Measurements from ENCODE around the gene COL11A2.

The COL11A2 gene

DNA sequence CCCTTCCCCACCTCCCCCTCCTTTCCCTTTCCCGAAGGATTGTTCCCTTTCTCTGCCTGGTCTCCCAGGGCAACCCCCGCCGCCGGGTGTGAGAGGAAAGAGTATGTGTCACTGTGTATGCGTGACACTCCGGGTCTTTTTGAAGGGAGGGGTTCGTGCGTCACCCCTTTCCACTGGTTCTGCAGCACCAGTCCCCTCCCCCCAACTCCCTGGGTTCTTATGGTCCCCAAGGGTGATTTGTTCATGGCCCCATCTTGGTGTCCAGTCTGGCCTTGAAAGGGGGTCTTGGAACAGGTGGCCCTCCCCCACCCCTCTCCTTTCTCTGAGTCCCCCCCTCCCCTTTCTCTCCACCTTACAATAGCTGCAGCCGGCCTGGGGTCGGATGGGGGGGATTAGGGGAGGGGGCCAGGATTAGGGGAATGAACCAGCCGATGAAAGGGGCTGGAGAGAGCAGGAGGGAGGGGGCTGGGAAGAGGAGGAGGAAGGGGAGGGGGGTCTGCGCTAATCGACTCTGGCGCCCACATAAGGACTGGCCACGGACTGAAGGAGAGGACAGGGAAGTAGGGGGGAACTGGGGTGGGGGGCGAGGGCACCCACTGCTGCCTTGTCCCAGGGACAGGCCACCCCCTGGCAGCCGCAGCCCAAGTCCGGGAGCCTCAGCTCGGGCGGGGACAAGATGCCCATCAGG lies 14.7 kb upstream of the COL11A2 start:
- no peak for DNase-seq (ENCODE audit: low spot score)

DNA sequence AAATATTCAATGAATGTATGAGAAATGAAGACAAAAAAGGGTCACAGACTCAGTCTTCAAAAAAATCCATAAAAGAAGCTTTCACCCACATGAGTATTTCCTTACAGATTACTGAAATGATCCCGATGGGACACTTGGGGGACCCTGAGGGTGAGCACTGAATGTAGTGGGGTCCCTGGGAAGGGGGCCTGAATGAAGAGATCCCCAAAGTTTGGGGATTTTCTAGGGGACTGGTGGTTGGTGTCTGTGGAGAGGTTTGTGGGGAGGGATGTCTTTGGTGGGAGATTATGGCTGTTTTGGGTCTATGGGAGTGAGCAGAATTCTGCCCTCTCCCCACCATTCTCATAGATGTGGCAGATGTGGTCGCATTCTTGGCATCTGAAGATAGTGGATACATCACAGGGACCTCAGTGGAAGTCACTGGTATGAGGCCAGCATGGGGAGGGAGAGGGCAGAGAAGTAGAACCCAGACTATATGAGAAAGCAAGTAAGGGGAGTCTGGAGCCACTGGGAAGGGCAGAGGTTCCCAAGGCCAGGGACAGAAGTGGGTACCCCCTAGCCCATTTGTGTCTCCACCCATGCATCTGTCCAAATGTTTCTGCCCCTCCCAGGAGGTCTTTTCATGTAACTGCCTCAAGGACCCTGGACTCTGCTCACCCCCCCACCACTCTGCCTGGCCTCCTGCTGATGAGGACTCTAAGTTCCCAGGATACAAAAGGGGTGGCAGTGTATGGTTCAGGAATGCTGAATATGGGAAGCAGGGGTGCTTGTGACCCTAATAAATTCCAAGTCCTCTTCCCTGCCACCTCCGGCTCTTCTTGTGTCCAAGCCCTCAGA lies 14.0 kb upstream of the COL11A2 start:
- DNase-seq (ENCODE audit: low spot score) = no peak

DNA sequence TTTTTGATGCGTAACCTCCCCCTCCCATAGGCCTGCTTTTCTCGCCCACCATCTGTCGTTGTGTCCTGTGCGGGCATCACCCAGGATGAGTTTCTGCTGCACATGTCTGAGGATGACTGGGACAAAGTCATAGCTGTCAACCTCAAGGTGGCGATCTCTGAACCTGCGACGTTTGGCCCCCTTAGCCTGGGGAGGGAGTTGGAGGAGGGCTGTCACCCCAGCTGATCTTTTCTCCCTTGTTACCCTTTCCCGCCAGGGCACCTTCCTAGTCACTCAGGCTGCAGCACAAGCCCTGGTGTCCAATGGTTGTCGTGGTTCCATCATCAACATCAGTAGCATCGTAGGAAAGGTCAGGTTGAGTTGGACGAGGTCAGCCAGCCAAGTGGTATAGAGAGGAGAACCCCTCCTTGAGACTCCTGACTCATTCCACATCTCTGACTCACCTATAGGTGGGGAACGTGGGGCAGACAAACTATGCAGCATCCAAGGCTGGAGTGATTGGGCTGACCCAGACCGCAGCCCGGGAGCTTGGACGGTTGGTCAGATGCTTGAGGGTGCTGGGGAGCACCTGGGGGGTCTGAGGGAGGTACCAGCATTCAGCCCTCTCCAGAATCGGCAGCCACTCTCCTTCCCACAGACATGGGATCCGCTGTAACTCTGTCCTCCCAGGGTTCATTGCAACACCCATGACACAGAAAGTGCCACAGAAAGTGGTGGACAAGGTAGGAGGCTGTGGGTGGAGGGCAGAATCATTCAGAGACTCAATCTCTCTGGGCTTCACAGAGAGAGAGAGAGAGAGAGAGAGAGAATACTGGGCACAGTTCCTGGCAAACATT lies 13.1 kb upstream of the COL11A2 start:
- no peak for DNase-seq (ENCODE audit: low spot score)

DNA sequence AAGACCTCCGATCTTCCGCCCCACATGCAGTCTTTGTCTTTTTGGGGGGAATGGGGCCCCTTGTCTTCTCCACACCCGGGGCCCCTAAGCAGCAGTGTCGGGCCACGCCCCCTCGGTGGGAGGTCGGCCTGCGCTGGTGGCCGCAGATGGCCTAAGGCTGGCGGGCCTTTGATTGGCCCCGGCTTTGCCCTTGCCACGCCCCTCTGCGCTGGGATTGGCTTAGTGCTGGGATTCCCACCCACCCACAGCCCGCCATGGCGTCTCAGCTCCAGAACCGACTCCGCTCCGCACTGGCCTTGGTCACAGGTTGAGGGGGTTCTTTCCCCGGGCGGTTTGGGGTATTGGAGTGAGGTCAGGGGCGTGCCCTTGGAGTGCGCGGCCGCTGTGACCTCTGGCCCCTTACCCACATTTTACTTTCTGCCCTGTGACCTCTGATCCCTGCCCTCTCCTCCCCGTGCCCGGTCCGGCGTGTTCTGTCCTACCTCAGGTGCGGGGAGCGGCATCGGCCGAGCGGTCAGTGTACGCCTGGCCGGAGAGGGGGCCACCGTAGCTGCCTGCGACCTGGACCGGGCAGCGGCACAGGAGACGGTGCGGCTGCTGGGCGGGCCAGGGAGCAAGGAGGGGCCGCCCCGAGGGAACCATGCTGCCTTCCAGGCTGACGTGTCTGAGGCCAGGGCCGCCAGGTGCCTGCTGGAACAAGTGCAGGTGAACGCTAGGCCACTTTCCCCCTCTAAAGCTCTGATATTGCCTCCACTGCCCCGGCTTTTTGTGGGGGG lies 12.3 kb upstream of the COL11A2 start, which contains the start of gene HSD17B8:
Gene HSD17B8 (plus strand): TSS at position 241 of the 776 bp plus-strand sequence. CDS start 14 bp downstream, at position 255.
- DNase-seq (ENCODE audit: low spot score) = peak; percentile 89

DNA sequence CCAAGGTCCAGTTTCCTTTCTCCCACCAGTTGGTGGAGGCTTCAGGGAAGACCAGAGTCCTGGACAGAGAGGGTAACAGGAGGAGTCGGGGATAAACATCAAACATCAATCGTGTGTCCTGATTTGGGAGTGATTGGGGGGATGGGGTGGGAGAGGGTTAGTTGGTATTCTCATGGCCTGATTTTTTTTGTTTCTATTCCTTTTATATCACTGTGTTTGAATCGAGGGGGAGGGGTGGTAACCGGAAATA lies 11.8 kb upstream of the COL11A2 start:
- DNase-seq (ENCODE audit: low spot score) = no peak

DNA sequence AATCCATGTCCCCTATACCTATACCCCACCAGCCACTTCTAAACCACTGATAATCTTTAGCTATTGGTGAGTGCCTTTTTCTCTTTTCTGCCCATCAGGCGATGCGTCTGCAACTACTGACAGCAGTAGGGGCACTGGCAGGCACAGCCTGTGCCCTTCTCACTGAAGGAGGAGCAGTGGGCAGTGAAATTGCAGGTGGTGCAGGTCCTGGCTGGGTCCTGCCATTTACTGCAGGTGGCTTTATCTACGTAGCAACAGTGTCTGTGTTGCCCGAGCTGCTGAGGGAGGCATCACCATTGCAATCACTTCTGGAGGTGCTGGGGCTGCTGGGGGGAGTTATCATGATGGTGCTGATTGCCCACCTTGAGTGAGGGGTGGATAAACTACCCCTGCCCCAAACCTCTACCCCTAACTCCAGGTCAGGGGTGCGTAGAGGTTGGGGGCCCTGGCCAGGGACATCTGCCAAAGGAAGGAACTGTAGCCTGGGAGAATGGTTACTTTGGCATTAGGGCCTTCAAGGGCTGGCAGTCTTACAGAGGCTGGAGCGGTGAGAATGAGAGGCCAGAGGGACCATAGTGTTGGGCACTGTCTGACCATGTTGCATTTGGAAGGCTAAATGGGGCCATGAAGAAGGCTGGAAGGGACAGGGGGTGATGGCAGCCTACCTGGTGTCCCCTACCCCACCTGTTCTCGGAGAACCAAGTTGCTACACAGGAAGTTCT lies 11.3 kb upstream of the COL11A2 start:
- no peak for DNase-seq (ENCODE audit: low spot score)

DNA sequence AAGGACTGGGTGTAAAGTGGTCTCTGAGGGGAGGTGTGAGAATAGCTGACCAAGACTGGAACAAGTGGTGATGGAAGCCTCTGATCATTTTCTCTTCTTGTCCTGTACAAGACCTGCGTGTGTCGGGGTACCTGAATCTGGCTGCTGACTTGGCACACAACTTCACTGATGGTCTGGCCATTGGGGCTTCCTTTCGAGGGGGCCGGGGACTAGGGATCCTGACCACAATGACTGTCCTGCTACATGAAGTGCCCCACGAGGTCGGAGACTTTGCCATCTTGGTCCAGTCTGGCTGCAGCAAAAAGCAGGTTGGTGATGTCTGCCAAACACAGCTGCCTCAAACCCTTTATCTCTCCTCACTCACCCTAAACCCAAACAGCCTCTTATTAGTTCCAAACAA lies 10.5 kb upstream of the COL11A2 start:
- DNase-seq (ENCODE audit: low spot score) = no peak

DNA sequence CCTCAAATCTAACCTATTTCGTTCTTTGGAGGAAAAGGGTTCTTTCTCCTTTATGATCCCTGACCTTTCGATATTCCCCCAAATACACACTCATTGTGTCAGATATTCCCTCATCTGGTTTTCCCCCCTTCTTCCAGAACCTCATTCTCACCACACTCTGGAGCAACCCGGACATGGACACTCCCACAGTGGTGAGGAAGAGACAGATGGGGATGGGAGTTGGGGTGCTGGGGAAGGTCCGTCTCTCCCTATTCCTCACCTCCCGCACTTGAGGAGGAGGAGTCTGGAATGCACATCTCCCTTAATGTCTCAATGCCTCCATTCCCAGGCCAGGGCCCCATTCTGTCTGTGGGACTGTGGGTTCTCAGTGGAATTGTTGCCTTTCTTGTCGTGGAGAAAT lies 9.7 kb upstream of the COL11A2 start:
- no peak for DNase-seq (ENCODE audit: low spot score)

DNA sequence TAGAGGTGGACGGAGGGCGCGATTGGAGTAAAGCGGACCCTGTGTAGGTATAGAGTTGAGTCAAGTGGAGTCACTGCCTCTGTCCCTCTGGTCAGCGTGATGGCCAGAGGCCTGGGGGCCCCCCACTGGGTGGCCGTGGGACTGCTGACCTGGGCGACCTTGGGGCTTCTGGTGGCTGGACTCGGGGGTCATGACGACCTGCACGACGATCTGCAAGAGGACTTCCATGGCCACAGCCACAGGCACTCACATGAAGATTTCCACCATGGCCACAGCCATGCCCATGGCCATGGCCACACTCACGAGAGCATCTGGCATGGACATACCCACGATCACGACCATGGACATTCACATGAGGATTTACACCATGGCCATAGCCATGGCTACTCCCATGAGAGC lies 8.9 kb upstream of the COL11A2 start:
- DNase-seq (ENCODE audit: low spot score) = no peak

DNA sequence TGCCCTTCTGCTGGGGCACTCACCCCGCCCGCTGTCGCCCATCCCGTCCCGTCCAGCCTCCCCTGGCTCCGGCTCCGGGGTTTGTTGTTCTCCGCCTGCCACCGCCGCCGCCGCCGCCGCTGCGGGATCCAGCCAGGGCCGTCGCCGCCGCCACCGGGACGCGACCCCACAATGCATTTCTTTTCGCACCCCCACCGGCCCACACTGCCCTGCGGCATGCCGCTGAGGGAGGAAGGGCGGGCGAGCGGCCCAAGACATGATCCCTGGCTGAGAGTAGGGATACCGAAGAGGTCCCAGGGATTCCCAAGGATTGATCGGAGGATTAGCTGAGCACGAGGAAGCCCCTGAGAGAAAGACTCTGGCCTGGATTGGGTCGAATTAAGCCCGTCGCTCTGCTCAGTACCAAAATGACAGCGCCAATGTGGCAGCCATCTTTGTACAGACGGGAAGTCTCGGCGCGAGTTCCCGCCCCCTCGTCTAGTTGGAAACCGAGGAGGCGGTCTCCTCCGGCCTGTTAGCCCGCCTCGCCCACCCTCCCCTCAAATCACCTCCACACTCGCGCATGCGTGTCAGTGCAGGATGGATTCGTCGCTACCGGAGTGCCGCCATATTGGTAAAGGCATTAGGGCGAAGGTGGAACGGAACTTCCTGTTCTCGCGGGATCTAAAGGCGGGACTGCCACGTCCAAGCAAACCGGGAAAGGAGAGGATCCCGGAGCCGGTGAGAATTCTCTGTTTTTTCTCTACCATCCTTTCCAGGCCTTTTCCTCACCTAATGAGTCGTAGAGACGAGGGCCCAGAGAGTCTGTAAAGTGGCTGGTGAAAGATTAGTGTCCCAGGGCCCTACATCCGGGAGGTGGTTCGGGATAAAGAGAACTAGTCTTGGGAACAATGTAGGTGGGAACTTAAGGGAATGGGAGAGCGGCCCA lies 8.2 kb upstream of the COL11A2 start, which contains the start of the genes RXRB and SLC39A7:
Gene RXRB (minus strand): TSS at position 447 of the 928 bp plus-strand sequence. CDS start 189 bp downstream, at position 258.
Gene SLC39A7 (plus strand): TSS at position 649 of the 928 bp plus-strand sequence. CDS start 379 bp downstream, outside the sequence.
- DNase-seq (ENCODE audit: low spot score) = peak; percentile 99

DNA sequence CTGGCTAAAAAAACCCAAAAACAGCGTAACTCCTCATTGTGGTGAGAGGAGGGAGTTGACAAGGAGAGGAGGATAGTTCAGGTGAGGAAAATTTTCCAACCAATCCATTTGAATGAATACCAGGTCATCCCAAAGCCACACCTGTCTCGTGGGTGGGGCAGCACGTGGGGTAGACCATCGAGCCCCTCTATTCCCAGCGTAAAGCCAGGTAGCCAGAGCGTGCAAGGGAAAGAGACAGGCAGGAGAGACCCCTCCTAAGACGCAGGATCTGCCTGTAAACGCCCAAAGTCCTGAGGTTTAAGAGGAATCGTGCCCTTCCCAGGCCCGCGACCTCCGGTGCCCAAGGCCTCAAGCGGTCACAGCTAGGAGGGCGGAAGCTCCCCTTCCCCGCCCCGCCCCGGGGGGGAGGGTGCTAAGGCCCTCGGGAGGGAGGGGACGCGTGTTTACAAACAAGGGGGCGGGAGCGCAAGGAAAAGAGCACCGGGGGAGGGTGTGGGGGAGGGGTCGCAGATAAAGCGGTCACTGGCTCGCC lies 7.5 kb upstream of the COL11A2 start:
- DNase-seq (ENCODE audit: low spot score) = peak; percentile 85

DNA sequence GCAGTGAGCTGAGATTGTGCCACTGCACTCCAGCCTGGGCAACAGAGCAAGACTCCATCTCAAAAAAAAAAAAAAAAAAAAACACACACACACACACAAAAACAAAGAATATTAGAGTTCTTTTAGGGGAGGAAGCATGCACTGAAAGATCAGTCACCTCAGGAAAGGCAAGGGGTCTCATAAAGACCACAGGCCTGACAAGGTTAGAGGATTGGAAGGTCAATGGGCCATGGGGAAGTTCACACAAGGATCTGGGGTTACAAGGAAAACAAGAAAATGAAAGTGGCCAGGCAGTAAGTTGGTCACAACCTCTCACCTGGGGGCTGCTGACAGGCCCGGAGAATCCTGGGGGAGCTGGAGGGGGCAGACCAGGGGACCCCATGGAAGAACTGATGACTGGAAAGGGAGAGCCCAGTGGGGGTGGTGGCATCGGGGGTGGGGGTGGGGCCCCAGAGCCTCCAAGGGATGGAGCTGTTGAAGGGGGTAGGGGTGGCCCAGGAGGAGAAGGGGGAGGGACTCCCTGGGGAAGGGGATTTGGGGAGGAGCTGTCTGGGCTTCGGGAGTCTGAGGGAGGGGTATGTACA lies 6.7 kb upstream of the COL11A2 start:
- no peak for DNase-seq (ENCODE audit: low spot score)

DNA sequence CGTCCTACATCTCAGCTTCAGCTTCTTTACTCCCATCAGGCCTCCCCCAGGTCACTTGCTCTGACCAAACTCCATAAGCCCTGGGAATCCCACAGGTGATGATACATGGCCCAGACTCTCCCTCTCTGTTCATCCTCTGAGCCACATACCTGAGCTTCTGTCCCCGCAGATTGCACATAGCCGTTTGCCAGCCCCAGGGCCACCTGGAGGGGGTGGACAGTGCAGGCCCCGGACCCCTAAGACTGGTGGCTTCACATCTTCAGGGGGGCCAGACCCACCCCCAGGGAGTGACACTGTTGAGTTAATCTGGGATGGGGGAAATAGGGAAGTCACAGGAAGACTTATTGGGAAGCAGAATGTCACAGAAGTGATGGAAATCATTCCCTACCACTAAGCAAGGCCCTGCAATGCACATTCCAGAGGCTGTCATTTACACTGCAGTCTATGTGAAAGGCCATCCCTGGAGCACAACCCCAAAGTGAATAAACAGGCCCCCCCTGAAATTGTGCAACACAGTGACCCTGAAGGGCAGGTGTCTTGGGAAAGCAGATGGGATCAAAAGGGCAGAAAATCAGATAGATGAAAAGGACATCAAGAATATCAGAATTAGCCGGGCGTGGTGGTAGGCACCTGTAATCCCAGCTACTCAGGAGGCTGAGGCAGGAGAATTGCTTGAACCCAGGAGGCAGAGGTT lies 6.0 kb upstream of the COL11A2 start:
- no peak for DNase-seq (ENCODE audit: low spot score)

DNA sequence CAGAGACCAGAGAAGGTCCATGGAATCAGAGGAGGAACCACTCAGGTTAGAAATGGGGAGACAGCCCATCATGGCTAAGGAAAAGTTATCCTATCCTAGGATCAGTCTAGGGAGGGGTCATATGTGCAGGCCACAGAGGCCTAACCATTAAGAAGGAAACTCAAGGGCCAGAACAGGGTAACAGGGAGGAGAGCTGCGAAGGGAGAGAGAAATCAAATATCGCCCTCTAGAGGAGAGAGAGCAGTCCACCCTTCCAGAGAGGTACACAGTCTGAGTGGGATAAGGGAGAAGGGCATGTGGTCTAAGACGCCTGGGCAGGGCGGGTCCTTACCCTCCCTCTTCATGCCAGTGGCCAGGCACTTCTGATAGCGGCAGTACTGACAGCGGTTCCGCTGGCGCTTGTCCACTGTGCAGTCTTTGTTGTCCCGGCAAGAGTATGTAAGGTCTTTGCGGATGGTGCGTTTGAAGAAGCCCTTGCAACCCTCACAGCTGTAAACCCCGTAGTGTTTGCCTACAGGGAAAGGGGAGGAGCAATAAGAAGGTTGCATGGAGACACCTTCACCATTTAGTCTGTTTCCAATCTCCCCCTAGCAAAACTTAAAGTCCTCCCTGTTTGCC lies 5.3 kb upstream of the COL11A2 start:
- DNase-seq (ENCODE audit: low spot score) = peak; percentile 68

DNA sequence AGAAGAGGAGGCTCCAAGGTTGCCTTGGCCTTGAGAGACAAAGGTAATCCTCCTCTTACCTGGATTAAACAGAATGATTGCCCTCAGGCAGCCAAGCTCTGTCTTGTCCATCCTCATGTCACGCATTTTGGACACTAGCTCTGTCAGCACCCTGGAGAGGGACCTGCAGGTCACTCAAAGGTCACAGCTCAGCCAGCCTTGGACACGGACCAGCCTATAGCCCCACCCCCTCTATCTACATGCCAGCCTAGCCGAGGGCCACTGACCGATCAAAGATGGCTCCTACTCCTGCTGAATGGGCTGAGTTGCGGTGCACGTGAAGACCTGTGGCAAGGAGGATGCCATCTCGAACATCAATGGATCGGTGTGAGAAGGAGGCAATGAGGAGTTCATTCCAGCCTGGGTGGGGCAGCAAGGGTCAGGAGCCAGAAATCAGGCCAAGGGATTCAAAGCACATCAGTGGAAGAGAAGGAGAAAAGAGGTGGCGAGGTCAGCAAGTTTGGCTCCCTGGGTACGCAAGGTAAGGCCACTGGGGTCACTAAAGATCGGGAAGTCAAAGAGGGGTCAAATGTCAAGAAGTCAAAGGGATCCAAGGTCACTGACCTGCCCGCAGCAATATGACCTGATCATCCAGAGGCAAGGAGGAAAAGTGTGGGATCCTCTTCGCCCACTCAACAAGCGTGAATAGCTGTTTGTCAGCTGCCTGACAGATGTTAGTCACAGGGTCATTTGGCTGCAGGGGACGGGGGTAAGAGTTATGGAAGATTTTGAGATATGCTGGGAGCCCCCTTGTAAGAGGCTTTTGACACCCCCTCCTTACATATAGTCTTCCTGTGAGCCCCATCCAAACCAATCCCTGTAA lies 3.3 kb upstream of the COL11A2 start:
- no peak for DNase-seq (ENCODE audit: low spot score)

DNA sequence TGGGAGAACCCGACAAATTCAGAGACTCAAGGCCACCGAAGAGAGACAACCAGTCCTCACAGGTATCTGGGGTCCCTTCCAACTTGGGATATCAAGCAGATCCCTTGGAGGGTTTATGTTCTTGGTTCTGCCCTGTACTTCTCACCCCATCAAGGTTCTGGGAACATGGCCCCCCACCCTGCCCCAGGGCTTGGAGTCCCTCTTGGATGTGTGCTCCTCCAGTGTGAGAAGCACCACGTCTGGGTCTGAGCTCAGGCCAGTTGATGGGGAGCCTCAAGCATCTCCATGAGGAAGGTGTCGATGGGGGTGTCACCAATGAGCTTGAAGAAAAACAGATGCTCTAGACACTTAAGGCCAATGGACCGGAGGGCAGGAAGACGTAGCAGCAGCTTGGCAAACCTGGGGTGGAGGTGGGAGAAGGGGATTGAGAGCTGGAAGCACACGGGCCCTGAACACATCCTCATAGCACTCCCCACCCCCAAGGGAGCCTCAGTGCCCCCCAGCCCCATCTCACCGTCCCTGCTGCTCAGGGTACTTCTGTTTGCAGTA lies 2.2 kb upstream of the COL11A2 start:
- peak; percentile 37 for DNase-seq (ENCODE audit: low spot score)
